Natural killer cell treated with Interleukin-12 subunit alpha and Interleukin-12 subunit beta and Interleukin-15 and Interleukin-18, amount 100 ng/mL, for 72 hours (primary cell): ENCODE data around the gene GDF2. TPM values are rescaled to one million over a fixed set of nuclear protein-coding genes. Genes with fewer than 3 reads are reported as not detected.

Experiments
- ATAC-seq, 2 donors: fragments of 150-1000 bp; cut with Tn5 transposase in 1 of 2; sonication (Bioruptor Pico), chemical (Tn5 transposase) in 1 of 2; 2 replicates each; pipeline ENCODE4 v1.10.0; 2021
- DNase-seq: peaks from one replicate; pipeline ENCODE4 v3.0.0; 2022; ENCODE audit warnings: low spot score
- H3K27ac Mint-ChIP-seq, 2 donors: 1 replicate in 1 of 2; 2 replicates in 1 of 2; pipeline ENCODE4 v1.8.0; 2022; ENCODE audit warnings: mixed read lengths in 2 of 2, mild to moderate bottlenecking in 1 of 2, moderate library complexity in 1 of 2
- H3K27me3 Mint-ChIP-seq, 2 donors: 1 replicate in 1 of 2; 2 replicates in 1 of 2; pipeline ENCODE4 v1.8.0; 2022; ENCODE audit warnings: mixed read lengths in 2 of 2
- H3K36me3 Mint-ChIP-seq: one replicate; pipeline ENCODE4 v1.8.0; 2022; ENCODE audit warnings: mixed read lengths
- H3K4me1 Mint-ChIP-seq, 2 donors: 1 replicate in 1 of 2; 2 replicates in 1 of 2; pipeline ENCODE4 v1.8.0; 2022; ENCODE audit warnings: low read depth in 2 of 2, mixed read lengths in 2 of 2, mild to moderate bottlenecking in 1 of 2
- H3K4me3 Mint-ChIP-seq: one replicate; pipeline ENCODE4 v1.8.0; 2022; ENCODE audit warnings: mixed read lengths
- H3K9me3 Mint-ChIP-seq: 2 replicates; pipeline ENCODE4 v1.8.0; 2022; ENCODE audit warnings: mixed read lengths
- total RNA-seq, 2 donors: library from RNA; stranded (reverse); gene quantifications; one replicate each; pipeline ENCODE4 v1.2.3, GENCODE V29; 2022

The GDF2 gene
- total RNA-seq, 2 donors from 2014 or later = not detected

GRCh38 chr10:47362199-47362598 lies 39.9 kb downstream of the GDF2 start:
- Mint-ChIP-seq H3K4me3 (no peak overlapping the region), H3K27ac (no peak overlapping the region), H3K36me3 (no peaks in the 10 kb centered on the region), H3K27me3 (peaks cover 2 to 6% of the 10 kb centered on the region in 2 donors), H3K9me3 (no peaks in the 10 kb centered on the region), H3K4me1 (no peaks in the 10 kb centered on the region)
- DNase-seq (peak; percentile 23), ATAC-seq (no peak)

- DNase-seq (peak; percentile 12), ATAC-seq (no peak)
- H3K9me3 Mint-ChIP-seq = no peaks in the 10 kb centered on the region
- H3K4me1 Mint-ChIP-seq = no peaks in the 10 kb centered on the region
- H3K36me3 Mint-ChIP-seq = no peaks in the 10 kb centered on the region
- H3K27me3 Mint-ChIP-seq = peaks cover 2 to 6% of the 10 kb centered on the region in 2 donors
- no peak overlapping the region for H3K4me3 Mint-ChIP-seq
- no peak overlapping the region for H3K27ac Mint-ChIP-seq
Observed at GRCh38 chr10:47363781-47364180, 41.5 kb downstream of the GDF2 start.

GRCh38 chr10:47364366-47364765 lies 42.1 kb downstream of the GDF2 start:
- no peaks in the 10 kb centered on the region for H3K4me1 Mint-ChIP-seq
- ATAC-seq = no peak
- H3K27ac Mint-ChIP-seq = no peak overlapping the region
- peaks cover 2 to 6% of the 10 kb centered on the region in 2 donors for H3K27me3 Mint-ChIP-seq
- no peaks in the 10 kb centered on the region for H3K9me3 Mint-ChIP-seq
- peak; percentile 39 for DNase-seq
- H3K36me3 Mint-ChIP-seq = no peaks in the 10 kb centered on the region
- no peak overlapping the region for H3K4me3 Mint-ChIP-seq

- no peaks in the 10 kb centered on the region for H3K36me3 Mint-ChIP-seq
- no peak overlapping the region for H3K4me3 Mint-ChIP-seq
- no peaks in the 10 kb centered on the region for H3K4me1 Mint-ChIP-seq
- no peak for ATAC-seq
- H3K27ac Mint-ChIP-seq = no peak overlapping the region
- DNase-seq = peak; percentile 40
- H3K9me3 Mint-ChIP-seq = no peaks in the 10 kb centered on the region
- H3K27me3 Mint-ChIP-seq = peaks cover 2 to 6% of the 10 kb centered on the region in 2 donors
Observed at GRCh38 chr10:47364911-47365310, 42.7 kb downstream of the GDF2 start.

GRCh38 chr10:47365431-47366180 lies 43.4 kb downstream of the GDF2 start:
- H3K4me3 Mint-ChIP-seq = no peak overlapping the region
- no peak for ATAC-seq

GRCh38 chr10:47366181-47366631 lies 44.0 kb downstream of the GDF2 start:
- no peaks in the 10 kb centered on the region for H3K4me1 Mint-ChIP-seq
- no peak overlapping the region for H3K27ac Mint-ChIP-seq
- DNase-seq = no peak
- no peaks in the 10 kb centered on the region for H3K9me3 Mint-ChIP-seq
- peaks cover 2 to 6% of the 10 kb centered on the region in 2 donors for H3K27me3 Mint-ChIP-seq
- ATAC-seq = no peak
- no peaks in the 10 kb centered on the region for H3K36me3 Mint-ChIP-seq
- no peak overlapping the region for H3K4me3 Mint-ChIP-seq

More at GRCh38 chr10:47365431-47366180, 43.4 kb downstream of the GDF2 start:
- no peak overlapping the region for H3K27ac Mint-ChIP-seq
- H3K27me3 Mint-ChIP-seq = peaks cover 2 to 6% of the 10 kb centered on the region in 2 donors
- H3K36me3 Mint-ChIP-seq = no peaks in the 10 kb centered on the region
- no peaks in the 10 kb centered on the region for H3K4me1 Mint-ChIP-seq
- no peak for DNase-seq
- no peaks in the 10 kb centered on the region for H3K9me3 Mint-ChIP-seq

- no peaks in the 10 kb centered on the region for H3K36me3 Mint-ChIP-seq
- peaks cover 2 to 6% of the 10 kb centered on the region in 2 donors for H3K27me3 Mint-ChIP-seq
- no peak overlapping the region for H3K4me3 Mint-ChIP-seq
- no peak overlapping the region for H3K27ac Mint-ChIP-seq
- ATAC-seq (no peak), DNase-seq (no peak)
- no peaks in the 10 kb centered on the region for H3K4me1 Mint-ChIP-seq
- H3K9me3 Mint-ChIP-seq = no peaks in the 10 kb centered on the region
Observed at GRCh38 chr10:47366731-47367460, 44.6 kb downstream of the GDF2 start.

GRCh38 chr10:47367646-47368045 lies 45.4 kb downstream of the GDF2 start:
- H3K9me3 Mint-ChIP-seq = no peaks in the 10 kb centered on the region
- DNase-seq (no peak), ATAC-seq (no peak)
- no peaks in the 10 kb centered on the region for H3K36me3 Mint-ChIP-seq
- no peak overlapping the region for H3K27ac Mint-ChIP-seq
- H3K27me3 Mint-ChIP-seq = peaks cover 2 to 6% of the 10 kb centered on the region in 2 donors
- no peaks in the 10 kb centered on the region for H3K4me1 Mint-ChIP-seq
- H3K4me3 Mint-ChIP-seq = no peak overlapping the region

GRCh38 chr10:47368431-47369180 lies 46.4 kb downstream of the GDF2 start:
- H3K27ac Mint-ChIP-seq = no peak overlapping the region
- H3K4me1 Mint-ChIP-seq = no peaks in the 10 kb centered on the region
- DNase-seq = peak; percentile 20
- H3K4me3 Mint-ChIP-seq = no peak overlapping the region
- H3K9me3 Mint-ChIP-seq = no peaks in the 10 kb centered on the region
- H3K27me3 Mint-ChIP-seq = peaks cover 2 to 6% of the 10 kb centered on the region in 2 donors
- H3K36me3 Mint-ChIP-seq = no peaks in the 10 kb centered on the region
- ATAC-seq = peak in 1 of 2 donors; percentile 8

GRCh38 chr10:47369251-47369894 lies 47.1 kb downstream of the GDF2 start:
- no peaks in the 10 kb centered on the region for H3K36me3 Mint-ChIP-seq
- no peaks in the 10 kb centered on the region for H3K4me1 Mint-ChIP-seq
- ATAC-seq (no peak), DNase-seq (peak; percentile 34)
- H3K27me3 Mint-ChIP-seq = peaks cover 2 to 6% of the 10 kb centered on the region in 2 donors
- H3K27ac Mint-ChIP-seq = no peak overlapping the region
- H3K9me3 Mint-ChIP-seq = no peaks in the 10 kb centered on the region
- no peak overlapping the region for H3K4me3 Mint-ChIP-seq

- Mint-ChIP-seq H3K36me3 (no peaks in the 10 kb centered on the region), H3K4me3 (no peak overlapping the region), H3K9me3 (no peaks in the 10 kb centered on the region), H3K4me1 (no peaks in the 10 kb centered on the region), H3K27ac (no peak overlapping the region), H3K27me3 (peaks cover 2 to 6% of the 10 kb centered on the region in 2 donors)
- DNase-seq (peak; percentile 2), ATAC-seq (no peak)
Observed at GRCh38 chr10:47370015-47370767, 47.9 kb downstream of the GDF2 start.

GRCh38 chr10:47370878-47371277 lies 48.6 kb downstream of the GDF2 start:
- no peaks in the 10 kb centered on the region for H3K4me1 Mint-ChIP-seq
- peaks cover 6 to 11% of the 10 kb centered on the region in 2 donors for H3K27me3 Mint-ChIP-seq
- no peak for ATAC-seq
- H3K27ac Mint-ChIP-seq = no peak overlapping the region
- H3K36me3 Mint-ChIP-seq = no peaks in the 10 kb centered on the region
- no peak overlapping the region for H3K4me3 Mint-ChIP-seq
- DNase-seq = peak; percentile 20
- H3K9me3 Mint-ChIP-seq = no peaks in the 10 kb centered on the region
